ENCODE measurements around the gene CSNK2A2.

DNA sequence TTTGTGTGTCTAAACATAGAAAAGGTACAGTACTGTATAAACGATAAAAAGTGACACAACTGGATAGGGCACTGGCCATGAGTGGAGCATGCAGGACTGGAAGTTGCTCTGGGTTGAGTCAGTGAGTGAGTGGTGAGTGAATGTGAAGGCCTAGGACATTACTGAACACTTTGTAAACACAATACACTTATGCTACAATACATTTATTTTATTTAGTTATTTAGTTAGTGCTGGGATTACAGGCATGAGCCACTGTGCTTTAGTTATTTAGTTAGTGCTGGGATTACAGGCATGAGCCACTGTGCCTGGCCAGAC is 73.3 kb downstream of the CSNK2A2 start:
- TF ChIP-seq, protein P1, sequence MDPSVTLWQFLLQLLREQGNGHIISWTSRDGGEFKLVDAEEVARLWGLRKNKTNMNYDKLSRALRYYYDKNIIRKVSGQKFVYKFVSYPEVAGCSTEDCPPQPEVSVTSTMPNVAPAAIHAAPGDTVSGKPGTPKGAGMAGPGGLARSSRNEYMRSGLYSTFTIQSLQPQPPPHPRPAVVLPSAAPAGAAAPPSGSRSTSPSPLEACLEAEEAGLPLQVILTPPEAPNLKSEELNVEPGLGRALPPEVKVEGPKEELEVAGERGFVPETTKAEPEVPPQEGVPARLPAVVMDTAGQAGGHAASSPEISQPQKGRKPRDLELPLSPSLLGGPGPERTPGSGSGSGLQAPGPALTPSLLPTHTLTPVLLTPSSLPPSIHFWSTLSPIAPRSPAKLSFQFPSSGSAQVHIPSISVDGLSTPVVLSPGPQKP (IDR thresholded peaks at IDR 0.05; ENCODE audit: low read depth, low read length), result no peak
- TF ChIP-seq RNF2 (IDR thresholded peaks at IDR 0.05; ENCODE audit: borderline replicate concordance, low read depth), result no peak
- no peak for TF ChIP-seq MYC (IDR thresholded peaks at IDR 0.05; ENCODE audit: borderline replicate concordance, low read length)
- TF ChIP-seq, protein P2, sequence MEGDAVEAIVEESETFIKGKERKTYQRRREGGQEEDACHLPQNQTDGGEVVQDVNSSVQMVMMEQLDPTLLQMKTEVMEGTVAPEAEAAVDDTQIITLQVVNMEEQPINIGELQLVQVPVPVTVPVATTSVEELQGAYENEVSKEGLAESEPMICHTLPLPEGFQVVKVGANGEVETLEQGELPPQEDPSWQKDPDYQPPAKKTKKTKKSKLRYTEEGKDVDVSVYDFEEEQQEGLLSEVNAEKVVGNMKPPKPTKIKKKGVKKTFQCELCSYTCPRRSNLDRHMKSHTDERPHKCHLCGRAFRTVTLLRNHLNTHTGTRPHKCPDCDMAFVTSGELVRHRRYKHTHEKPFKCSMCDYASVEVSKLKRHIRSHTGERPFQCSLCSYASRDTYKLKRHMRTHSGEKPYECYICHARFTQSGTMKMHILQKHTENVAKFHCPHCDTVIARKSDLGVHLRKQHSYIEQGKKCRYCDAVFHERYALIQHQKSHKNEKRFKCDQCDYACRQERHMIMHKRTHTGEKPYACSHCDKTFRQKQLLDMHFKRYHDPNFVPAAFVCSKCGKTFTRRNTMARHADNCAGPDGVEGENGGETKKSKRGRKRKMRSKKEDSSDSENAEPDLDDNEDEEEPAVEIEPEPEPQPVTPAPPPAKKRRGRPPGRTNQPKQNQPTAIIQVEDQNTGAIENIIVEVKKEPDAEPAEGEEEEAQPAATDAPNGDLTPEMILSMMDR (IDR thresholded peaks at IDR 0.05), result no peak
- no peak for TF ChIP-seq POLR2A (IDR thresholded peaks at IDR 0.05; ENCODE audit: low read length)
- no peak for TF ChIP-seq ESRRA (IDR thresholded peaks at IDR 0.05; ENCODE audit: borderline replicate concordance, low read length)

Data from A549 (cell line).